SKM-1 treated with dmso at 0.1 percent for 144 hours (cell line): ENCODE measurements around the gene MAPK12.

ENCODE experiments used
- DNase-seq: peaks from one replicate; lab custom pipeline; 2025; ENCODE audit not compliant: unreplicated experiment; lab: John Stamatoyannopoulos, UW

The MAPK12 gene

DNA sequence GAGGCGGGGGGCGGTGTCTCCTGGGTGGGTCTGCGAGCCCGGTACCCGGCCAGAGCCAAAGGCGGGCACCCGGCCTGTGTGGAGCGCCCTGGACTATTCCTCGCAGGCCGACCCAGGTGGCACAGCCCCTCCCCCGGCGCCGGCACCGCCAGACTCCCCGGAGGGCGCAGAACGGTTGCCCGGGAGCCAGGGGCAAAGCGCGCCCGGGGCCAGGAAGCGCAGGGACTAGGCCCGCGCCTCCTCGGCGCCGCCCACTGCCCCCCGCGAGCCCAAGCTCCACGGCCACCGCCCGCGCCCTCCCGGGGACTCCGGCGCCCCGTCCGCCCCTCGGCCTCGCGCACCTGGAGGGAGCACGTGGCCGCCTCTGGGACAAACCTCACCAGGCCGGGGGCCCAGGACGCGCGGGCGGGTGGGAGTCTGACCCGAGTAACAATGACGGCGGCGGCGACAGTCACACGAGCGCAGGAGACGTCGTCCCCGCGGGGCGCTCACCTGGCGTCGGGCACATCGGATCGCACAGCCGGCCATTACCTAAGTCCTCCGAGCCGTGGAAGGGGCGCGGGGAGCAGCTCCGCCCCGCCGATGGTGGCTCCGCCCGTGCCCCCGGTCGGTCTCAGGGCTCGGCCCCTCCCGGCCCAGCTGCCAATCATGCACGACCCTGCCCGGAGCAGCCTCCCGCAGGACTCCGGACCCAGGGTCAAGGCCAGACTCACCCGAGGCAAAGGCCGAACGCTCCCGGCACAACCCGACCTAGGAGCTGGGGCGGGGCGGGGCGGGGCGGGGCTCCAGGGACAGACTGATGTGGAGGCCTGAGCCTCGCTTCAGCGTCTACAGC is 38.5 kb upstream of the MAPK12 start:
- DNase-seq: no peak

- no peak for DNase-seq
These were observed 37.7 kb upstream of the MAPK12 start for GRCh38 chr22:50298937-50299784.

DNA sequence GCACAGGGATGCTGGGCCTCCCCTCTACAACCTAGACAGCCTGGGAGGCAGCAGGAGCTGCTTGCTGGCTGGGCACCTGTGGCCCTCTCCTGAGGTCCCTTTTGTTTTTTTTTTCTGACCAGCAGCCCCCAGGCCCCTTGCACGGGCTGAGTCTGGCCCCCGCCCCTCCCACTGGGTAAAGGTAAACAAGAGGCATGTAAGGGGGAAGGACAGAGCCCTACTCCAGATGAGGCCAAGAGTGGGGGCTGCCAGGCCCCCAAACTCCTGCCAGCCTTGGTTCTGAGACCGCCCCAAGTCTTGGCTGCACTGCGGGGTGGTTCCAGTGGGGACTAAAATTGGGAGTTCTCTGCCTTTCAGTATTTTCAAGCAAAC is 36.8 kb upstream of the MAPK12 start:
- no peak for DNase-seq

GRCh38 chr22:50297510-50298265 is 36.2 kb upstream of the MAPK12 start:
- DNase-seq: no peak

DNA sequence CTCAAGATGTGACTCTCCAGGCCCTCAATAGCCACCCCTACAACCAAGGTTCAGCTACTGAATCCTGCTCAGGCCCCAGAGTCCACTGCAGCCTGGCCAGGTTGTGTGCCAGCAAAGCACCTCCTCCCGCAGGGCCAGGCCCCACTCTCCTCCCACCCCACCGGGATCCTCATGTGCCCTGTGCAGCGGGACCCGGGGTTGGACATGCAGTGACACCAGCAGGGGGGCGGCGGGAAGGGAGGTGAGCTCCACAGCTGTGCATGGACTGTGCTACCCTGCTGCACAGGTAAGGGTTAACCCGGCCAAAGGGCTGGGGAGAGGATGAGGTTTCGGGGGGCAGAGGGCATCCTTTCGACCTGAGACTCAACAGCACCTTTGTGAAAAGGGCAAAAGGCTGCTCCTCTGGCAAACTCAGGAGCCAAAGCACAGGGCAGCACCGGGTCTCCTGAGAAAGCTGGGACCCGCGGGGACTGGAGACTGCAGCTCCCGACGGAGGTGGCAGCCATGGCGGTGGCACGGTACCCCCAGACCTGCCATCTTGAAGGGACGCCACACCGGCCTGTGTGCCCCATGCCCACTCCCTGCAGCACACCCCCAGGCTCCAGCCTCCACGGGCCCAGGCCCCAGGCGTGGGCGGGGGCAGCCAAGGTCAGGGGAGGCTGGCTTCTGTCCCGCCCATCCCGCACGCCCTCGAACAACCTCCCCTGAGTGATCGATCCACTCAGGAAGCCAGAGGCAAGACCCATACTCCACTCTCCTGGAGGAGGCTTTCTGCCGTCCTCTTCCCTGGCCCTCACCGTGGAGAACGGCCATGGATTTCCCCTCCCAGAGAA is 35.4 kb upstream of the MAPK12 start:
- no peak for DNase-seq

GRCh38 chr22:50294319-50294656 is 32.8 kb upstream of the MAPK12 start:
- DNase-seq: no peak

DNA sequence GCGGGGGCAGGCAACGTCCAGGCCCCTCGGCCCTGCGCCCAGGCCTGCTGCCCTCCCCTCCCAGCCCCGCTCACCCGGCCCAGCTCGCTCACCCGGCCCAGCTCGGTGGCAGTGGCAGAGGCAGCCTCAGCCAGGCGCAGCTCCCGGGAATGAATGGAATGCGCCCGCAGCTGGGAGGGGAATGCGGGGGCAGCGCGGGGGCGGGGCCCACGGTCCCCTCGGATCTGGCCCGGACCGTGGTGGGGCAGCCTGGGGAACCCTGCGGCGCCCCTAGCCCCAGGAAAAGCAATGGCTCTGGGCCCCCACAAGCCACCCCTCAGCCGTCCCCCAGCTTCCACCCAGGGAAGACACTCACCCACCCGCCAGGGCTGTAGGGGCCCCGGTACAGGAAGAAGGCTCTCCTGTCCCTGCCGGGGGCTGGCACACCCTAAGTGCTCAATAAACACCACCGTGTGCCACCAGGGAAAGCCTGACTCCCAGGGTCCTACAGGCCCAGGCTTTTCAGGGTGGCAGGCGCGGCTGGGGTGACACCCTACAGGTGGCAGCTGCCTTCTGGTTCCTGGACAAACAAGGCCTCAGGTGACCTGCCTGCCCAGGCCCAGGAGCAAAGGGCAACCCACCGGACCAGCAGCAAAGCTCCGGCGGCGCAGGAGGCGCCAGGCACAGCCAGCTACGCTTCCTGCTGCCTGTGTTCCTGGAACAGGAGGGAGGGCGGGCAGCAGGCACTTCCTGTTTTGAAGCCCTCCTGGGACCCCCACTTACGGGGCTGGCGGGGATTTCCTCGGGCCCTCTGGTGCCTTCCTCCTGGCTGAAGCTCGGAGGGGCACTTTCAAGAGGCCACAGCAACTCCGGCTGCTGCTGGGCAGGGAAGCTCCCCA is 32.2 kb upstream of the MAPK12 start:
- DNase-seq: no peak

GRCh38 chr22:50292643-50293440 is 31.4 kb upstream of the MAPK12 start:
- DNase-seq: no peak

GRCh38 chr22:50289942-50290630 is 28.6 kb upstream of the MAPK12 start:
- no peak for DNase-seq

DNA sequence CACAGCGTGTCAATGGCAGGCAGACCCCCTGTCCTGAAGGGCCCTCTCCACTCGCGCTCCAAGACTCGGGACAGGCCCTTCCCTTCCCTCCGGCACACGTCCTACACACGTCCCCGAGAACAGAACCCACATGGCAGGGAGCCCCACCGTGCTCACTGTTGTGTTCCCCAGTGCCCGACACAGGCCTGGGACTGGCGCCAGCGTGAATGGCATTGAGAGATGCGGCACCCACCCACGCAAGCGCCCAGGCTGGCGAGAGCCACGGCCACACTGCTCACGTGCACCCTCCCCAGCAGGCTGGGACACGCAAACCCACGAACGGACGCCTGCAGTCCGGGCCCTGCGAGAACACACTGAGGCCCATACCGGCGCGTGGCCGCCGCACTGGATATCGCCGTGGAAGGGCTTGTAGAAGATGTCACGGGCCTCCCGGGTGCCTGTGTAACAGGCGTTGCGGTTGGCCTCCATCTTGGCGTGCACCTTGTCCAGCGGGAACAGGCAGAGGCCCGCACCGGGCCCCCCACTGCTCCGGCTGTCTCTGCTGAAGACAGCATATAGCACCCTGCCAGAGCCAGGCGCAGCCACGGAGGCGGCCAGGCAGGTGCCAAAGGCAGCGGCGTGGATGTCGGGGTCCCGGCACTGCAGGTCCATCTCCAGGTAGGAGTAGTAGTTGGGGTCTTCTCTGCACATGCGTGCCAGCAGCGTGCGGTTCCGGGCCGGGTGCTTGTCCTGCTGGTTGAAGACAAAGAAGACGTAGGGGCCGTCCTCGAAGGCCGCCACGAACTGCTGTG is 27.9 kb upstream of the MAPK12 start:
- no peak for DNase-seq

DNA sequence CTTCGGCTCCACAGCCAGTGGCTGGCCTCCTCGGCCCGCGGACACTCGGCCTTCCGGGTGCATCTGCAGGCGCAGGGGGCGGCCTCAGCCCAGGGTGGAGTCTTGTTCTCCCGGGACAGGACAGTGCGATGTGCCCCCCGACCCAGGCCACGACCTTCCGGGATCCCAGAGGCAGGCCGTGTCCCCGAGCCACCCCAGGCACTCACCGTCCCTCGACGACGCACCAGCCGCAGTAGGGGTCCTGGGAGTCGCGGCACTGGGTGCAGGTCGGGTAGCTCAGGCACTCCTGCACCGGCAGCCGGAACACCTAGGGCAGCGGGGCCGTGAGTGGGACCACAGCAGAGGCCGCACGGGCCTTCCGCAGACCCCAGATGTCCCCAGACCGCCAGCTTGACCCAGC is 26.2 kb upstream of the MAPK12 start:
- DNase-seq: no peak

GRCh38 chr22:50286701-50287318 is 25.3 kb upstream of the MAPK12 start:
- DNase-seq: no peak

GRCh38 chr22:50286275-50286674 is 24.8 kb upstream of the MAPK12 start:
- no peak for DNase-seq

- DNase-seq: no peak
These were observed 24.2 kb upstream of the MAPK12 start for GRCh38 chr22:50285568-50286229.

- no peak for DNase-seq
These were observed 23.0 kb upstream of the MAPK12 start for GRCh38 chr22:50284479-50284878.

DNA sequence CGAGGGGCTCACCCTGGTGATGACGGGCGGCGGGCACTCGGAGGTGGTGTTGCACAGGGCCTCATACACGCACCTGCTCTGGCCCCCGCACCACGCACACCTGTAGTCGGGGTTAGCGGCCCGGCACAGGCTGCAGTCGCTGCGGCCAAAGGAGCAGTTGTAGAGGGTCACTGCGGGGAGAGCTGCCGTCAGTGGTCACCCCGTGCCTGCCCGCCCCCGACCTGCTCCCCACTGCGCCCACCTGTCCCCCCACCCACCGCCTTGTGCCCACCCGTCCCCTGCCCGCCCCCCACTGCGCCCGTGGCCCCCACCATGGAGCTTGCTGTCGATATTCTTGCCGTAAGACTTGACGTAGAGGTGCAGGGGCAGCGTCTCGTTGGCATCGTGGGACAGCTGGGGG is 22.3 kb upstream of the MAPK12 start:
- DNase-seq: no peak
